Testis (tissue), 2 donors: ENCODE data around the gene ANKRD13A.

Experiments
- CTCF ChIP-seq, 3 experiments: fragments of 450-650 bp in 2 of 3; fragments of 200-600 bp in 1 of 3; sonication (generic) in 1 of 3; IDR thresholded peaks; one replicate each; pipeline ENCODE4 v1.5.1; 2016 to 2019; ENCODE audit warnings: antibody characterized with exemption in 3 of 3, mild to moderate bottlenecking in 2 of 3, moderate library complexity in 1 of 3
- POLR2A ChIP-seq: fragments of 450-650 bp; IDR thresholded peaks from one replicate; pipeline ENCODE4 v1.6.1; 2017; ENCODE audit warnings: antibody characterized with exemption, mild to moderate bottlenecking, moderate library complexity

- TF ChIP-seq CTCF (IDR thresholded peaks at IDR 0.05) (no peak), POLR2A (no peak)
Measured at GRCh38 chr12:109981311-109981710, 17.9 kb upstream of the ANKRD13A start.
